GM18867 (cell line): ENCODE measurements around the gene HOXA7.

Source experiments
- ATAC-seq: cut with Tn5 transposase; IDR thresholded peaks from one replicate; pipeline ENCODE4 v1.9.1; 2021; ENCODE audit warnings: mild to moderate bottlenecking, moderate library complexity; ENCODE audit not compliant: unreplicated experiment

The HOXA7 gene

DNA sequence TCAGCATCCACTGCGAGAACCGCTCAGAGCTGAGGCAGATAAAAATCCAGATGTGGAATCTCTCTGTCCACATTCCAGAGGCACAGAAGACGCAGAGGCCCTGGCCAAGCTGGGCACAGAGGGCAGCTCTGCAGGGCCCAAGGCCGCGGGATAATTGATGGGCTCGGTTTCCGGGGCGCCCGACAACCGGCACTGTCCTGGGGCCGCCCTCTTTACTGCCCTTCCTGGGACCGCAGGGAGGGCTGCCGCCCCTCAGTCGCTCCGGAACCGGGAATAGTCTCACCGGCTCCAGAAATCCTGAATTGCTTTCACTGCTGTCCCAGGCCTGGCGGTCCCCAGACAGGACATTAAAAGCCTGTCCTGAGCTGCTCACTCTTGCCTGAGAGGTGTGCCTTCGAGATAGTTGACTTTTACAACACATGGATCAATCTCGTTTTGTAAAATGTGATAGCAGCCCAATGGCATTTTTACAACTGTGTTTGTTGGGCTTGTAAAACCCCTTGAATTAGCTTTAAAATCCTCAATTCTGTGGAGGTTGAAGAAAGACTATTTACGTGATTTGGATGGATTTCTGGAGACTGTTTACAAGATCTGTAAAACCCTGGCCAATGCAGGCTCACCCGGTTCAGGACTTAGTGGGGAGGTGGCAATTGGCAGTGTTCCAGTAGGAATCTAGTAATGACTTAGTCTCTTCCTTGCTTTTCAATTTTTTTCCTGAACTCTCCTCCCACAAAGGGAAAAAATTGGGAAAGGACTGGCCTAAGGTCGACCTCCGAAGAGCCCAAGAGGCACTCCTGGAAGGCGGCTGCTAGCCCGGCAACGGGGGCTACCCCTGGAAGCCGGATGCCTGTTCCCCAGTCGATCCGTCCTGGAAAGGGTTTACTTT, 7.5 kb downstream of the HOXA7 start:
- no peak for ATAC-seq

DNA sequence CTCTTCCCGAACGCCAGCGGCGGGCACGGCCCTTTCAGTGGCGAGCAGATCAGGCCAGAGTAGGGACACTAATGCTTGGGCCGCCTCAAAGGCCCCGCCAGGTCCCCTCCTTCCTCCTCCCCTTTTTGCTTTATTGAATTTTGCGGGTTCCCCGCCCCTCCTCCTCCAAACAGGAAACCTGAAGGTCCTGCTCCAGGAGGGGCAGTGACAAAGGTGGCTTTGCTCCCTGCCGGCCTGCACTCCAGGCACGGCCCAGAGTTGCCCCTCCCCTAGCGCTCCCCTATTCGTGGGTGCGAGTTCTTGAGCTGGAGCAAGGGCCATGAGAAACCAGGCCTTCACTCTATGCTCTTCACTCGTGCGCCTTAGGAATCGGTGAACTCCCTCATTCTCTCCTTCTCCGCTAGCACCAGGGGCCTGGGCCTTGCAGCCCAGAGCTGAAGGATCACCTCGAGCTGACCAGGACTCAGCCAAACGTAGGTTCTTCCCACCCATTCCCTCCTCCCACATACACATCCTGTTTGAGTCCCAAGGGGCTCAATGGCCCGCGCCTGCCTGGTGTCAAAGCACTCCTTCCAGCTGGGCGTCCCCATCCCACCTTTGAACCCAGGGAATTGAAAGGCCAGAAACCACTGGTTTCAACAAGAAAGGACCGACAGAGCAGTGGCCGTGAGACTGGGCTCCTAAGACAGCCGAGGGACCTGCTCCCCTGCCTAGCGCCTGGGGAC, 8.3 kb downstream of the HOXA7 start:
- ATAC-seq = no peak

DNA sequence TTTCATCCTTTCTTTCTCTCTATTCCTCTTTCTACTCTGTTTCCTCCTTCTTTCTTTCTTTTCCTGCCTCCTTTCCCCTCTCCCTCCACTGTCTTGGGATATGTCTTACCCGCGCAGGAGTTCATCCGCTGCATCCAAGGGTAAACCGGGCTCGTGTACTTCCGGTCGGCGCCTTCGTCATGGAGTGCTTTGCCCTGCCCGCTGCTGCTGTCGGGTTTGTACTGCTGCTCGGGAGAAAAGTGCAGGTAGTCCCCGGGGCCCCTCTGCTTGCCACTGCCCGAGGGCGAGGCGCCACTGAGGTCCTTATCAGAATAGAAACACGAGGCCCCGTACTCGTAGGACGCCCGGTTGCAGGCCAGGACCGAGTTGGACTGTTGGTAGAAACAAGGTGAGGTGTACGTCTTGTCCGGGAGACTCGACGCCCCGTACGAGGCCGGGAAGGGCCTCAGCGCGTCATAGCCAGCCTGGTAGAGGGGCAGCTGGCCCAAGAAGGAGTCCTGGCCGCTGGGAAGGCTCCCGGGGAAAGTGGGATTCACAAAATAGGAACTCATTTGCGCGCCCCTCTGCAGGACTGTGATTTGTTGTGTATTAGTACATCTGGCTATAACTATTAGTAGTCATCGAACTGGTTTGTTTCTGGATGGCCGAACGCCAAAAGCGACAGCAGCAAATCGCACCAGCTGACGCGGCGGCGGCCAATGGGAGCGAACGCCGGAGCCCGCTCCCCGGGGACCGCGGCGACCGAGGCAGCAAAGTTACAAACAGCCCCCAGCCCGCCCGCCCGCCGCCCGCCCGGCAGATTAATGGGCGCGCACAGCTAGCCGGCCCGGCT, 9.1 kb downstream of the HOXA7 start, which contains the start of gene HOXA6:
Gene HOXA6 (minus strand): TSS at position 576 of the 832 bp plus-strand sequence. CDS start 25 bp downstream, at position 551.
- ATAC-seq = no peak

- ATAC-seq = no peak
These were observed 9.8 kb downstream of the HOXA7 start for GRCh38 chr7:27146491-27147198.

DNA sequence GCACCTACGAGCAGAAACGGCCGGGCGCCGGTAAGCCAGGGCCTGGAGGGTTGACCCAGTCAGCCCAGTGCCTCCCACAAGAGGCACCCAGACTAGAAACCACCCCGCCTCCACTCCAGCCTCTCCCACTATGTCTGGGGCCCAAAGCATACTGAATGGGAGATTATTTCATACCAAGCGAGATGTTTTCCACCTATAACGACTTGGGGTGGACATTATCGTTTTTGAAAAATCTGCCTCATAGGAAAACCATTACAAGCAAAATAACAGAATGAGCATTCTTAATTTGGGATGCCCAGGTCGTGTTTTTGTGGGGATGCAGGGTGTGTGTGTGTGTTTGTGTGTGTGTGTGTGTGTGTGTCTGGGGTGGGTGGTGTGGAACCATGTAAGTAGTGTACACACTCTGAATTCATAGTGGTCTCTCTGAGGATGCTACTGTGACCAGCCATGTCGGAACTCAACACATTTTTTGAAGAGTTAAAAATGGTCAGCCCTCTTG, 10.5 kb downstream of the HOXA7 start:
- no peak for ATAC-seq

DNA sequence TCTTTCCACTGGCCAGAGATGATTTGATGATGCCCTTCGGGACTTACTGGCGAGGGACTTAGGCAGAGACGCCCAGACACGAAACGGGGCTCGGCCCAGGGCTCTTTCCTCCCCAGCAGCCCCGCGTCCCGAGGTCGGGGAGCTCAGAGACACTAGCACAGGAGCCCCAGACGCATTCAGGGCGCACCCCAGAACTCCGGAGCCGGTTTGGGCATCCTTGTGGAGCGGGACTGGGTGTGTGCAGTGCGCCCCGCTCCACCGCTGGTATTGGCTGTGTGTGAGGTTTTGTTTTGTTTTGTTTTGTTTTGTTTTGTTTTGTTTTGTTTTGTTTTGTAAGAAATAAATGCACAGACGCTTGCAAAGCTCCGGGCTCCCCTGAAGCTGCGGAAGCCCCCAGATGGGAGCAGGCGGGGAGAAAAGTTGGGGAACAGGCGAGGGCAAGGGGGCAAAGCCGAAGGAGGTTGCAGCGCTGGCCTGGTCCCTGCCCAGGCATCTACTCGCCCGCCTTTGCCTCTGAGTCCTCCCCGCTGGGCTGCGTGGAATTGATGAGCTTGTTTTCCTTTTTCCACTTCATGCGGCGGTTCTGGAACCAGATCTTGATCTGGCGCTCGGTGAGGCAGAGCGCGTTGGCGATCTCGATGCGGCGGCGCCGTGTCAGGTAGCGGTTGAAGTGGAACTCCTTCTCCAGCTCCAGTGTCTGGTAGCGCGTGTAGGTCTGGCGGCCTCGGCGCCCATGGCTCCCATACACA, 11.1 kb downstream of the HOXA7 start:
- ATAC-seq = no peak

GRCh38 chr7:27144781-27145164, 11.7 kb downstream of the HOXA7 start:
- no peak for ATAC-seq

DNA sequence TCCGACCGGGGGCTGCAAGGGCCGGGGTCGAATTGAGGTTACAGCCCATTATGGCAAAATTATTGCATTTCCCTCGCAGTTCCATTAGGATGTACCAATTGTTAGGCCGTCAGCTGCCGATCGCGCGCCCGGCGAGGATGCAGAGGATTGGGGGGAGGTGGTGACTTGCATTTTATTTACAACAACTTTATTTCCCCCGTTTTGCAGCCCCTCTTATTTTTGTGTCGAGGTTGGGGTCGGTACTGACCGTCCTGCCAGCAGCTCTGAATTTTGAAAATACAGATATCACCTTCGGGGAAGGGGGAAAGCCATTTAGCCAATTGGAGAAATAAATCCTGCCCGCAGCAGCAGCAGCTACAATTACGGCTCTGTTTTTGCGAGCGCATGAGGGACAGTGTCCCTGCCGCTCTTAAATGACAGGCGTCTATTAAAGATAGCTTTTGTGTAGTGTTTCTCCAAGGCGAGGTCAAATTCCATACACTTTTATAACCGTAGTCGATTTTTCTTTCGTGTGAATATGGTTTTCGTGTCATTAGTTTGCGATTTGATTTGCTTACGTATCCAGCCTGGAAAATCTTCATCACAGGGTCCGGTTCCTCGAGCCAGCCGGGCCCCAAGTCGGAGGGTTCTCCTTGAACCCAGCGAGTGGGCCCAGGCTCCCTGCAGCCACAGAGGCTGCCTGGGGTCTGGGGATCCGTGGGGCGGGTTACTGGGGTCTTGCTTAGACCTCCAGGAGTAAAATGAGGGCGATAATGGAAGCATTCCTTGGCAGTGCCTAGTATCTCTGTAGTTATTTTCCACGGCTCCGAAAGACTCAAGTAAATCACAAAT, 12.3 kb downstream of the HOXA7 start:
- no peak for ATAC-seq

DNA sequence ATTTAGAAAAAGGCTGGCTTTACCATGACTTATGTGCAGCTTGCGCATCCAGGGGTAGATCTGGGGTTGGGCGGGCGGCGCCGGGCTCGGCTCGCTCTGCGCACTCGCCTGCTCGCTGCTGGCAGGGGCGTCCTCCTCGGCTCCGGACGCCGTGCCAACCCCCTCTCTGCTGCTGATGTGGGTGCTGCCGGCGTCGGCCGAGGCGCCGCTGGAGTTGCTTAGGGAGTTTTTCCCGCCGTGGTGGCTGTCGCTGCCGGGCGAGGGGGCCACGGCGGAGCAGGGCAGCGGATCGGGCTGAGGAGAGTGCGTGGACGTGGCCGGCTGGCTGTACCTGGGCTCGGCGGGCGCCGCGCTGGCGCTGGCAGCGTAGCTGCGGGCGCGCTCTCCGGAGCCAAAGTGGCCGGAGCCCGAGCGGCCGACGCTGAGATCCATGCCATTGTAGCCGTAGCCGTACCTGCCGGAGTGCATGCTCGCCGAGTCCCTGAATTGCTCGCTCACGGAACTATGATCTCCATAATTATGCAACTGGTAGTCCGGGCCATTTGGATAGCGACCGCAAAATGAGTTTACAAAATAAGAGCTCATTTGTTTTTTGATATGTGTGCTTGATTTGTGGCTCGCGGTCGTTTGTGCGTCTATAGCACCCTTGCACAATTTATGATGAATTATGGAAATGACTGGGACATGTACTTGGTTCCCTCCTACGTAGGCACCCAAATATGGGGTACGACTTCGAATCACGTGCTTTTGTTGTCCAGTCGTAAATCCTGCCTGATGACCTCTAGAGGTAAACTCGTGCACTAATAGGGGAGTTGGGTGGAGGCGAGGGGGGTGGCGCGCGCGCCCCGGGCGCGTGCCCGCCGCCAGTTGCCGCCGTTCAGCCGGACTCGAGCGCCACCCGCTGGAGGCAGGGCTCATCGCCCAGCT, 13.2 kb downstream of the HOXA7 start, which contains the start of gene HOXA5:
Gene HOXA5 (minus strand): TSS at position 659 of the 927 bp plus-strand sequence. CDS start 74 bp downstream, at position 585.
- ATAC-seq = no peak

GRCh38 chr7:27142580-27143022, 13.9 kb downstream of the HOXA7 start:
- ATAC-seq = no peak

DNA sequence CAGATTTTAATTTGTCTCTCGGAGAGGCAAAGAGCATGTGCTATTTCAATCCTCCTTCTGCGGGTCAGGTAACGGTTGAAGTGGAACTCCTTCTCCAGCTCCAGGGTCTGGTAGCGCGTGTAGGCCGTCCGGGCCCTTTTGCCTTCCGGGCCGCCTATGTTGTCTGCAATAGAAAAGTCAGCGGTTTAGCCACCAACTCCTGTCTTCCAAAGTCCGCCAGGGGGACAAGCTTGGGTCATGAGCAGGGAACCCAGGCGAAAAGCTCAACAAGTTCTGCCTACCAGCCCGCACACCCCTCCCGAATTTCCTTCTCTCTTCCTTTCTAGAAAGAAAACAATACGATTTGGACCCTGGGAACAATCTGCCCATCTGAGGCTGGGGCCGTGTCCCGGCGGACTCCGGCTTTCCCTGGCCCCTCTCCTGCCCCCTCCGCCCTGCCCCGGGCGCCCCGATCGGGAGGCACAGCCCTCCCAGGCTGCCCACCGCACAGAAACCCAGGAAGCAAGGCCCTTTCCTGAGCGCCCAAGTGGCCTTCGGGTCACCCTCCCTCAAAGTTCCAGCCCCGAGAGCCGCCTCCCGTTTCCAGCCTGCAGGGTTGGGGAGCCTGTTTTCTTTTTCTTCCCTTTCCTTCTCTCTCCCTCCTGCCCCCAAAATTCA, 14.4 kb downstream of the HOXA7 start:
- no peak for ATAC-seq

GRCh38 chr7:27141137-27141922, 15.1 kb downstream of the HOXA7 start:
- no peak for ATAC-seq

DNA sequence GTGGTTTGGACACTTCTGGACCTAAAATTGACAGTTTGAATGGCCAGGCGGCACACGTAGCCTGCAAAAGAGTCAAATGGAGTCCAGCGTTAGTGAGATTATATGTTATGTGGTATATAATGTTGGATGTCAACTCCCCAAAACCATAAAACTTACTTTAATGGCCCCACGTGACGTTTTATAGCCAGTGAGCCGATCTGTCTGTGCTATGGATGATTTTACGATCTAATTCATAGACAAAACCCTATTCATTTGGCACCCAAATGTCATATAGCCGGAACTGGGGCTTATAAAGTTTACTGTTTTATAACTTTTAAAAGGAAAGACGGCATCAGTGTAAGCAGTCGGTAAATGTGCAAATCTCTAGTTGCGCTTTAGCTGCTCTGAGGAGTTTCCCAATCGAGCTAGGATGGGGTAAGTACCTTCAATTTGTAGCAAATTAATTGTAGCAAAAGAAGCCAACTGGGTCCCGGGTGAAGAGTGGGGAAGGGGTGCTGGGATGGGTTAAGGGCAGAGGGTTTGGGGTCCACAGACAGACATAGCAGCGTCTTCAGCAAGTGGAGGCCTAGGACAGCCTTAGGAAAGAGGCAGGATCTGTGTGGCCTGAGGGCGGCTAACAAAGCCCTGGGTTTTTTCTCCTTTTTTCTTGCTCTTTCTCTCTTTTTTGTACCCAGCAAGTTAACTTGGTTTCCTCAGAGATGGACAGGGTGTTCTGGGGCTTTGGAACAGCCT, 16.2 kb downstream of the HOXA7 start:
- ATAC-seq = no peak

GRCh38 chr7:27139334-27140125, 16.9 kb downstream of the HOXA7 start:
- no peak for ATAC-seq

DNA sequence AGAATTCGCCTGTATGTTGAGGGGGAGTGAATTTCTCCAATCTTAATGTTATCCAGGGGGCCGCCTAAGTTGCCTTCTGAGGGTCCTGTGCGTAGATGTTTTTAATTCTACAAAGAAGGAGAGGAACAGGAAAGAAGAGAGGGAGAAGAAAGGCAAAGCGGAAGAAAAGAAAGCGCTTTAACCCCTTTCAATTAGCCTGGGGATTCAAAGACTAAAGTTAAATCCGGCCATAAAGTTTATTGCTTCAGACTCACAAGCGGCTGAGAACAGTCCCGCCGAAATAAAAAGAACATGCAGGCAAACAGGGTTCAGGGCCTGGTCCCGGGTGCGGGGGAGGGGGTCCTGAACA, 17.5 kb downstream of the HOXA7 start:
- no peak for ATAC-seq
